HG03432 (cell line): ENCODE measurements around the gene SCNM1.
A peak's percentile ranks its signal among the peaks of the same experiment; 100 is the strongest.
"Not testable (repeated sequence)": the region's sequence is repeated elsewhere in the genome, so short reads cannot be mapped to it uniquely, and the experiment has no call there.

Experiments
- ATAC-seq: cut with Tn5 transposase; IDR thresholded peaks from one replicate; pipeline ENCODE4 v1.9.1; 2021; ENCODE audit warnings: mild to moderate bottlenecking, moderate library complexity; ENCODE audit not compliant: unreplicated experiment

The SCNM1 gene

GRCh38 chr1:151192047-151192446 is 26.1 kb downstream of the SCNM1 start:
- no peak for ATAC-seq

- no peak for ATAC-seq
Measured at GRCh38 chr1:151193304-151193703, 27.4 kb downstream of the SCNM1 start.

GRCh38 chr1:151193856-151194255 is 27.9 kb downstream of the SCNM1 start:
- ATAC-seq, result no peak

GRCh38 chr1:151194894-151195594 is 29.1 kb downstream of the SCNM1 start:
- not testable (repeated sequence) for ATAC-seq

- ATAC-seq, result no peak
Measured at GRCh38 chr1:151196292-151196800, 30.4 kb downstream of the SCNM1 start.

GRCh38 chr1:151197863-151198253 is 31.9 kb downstream of the SCNM1 start:
- no peak for ATAC-seq

GRCh38 chr1:151198254-151199127 is 32.5 kb downstream of the SCNM1 start, which contains the start of gene PIP5K1A:
TSS of gene PIP5K1A (plus strand) at chr1:151198552. CDS start at chr1:151198997, 445 bp downstream.
- peak; percentile 81 for ATAC-seq

GRCh38 chr1:151199873-151200581 is 34.1 kb downstream of the SCNM1 start:
- no peak for ATAC-seq

GRCh38 chr1:151205381-151205965 is 39.5 kb downstream of the SCNM1 start:
- not testable (repeated sequence) for ATAC-seq

GRCh38 chr1:151210830-151211229 is 44.9 kb downstream of the SCNM1 start:
- ATAC-seq, result no peak

GRCh38 chr1:151211972-151212705 is 46.2 kb downstream of the SCNM1 start:
- ATAC-seq, result no peak

- no peak for ATAC-seq
Measured at GRCh38 chr1:151213560-151213959, 47.6 kb downstream of the SCNM1 start.
